ENCODE measurements around the gene PHTF1. TPM values are rescaled to one million over a fixed set of nuclear protein-coding genes. Genes with fewer than 3 reads are reported as not detected.

PHTF1 gene
- total RNA-seq, 1 donor from 2014 or later = 35.4 TPM

DNA sequence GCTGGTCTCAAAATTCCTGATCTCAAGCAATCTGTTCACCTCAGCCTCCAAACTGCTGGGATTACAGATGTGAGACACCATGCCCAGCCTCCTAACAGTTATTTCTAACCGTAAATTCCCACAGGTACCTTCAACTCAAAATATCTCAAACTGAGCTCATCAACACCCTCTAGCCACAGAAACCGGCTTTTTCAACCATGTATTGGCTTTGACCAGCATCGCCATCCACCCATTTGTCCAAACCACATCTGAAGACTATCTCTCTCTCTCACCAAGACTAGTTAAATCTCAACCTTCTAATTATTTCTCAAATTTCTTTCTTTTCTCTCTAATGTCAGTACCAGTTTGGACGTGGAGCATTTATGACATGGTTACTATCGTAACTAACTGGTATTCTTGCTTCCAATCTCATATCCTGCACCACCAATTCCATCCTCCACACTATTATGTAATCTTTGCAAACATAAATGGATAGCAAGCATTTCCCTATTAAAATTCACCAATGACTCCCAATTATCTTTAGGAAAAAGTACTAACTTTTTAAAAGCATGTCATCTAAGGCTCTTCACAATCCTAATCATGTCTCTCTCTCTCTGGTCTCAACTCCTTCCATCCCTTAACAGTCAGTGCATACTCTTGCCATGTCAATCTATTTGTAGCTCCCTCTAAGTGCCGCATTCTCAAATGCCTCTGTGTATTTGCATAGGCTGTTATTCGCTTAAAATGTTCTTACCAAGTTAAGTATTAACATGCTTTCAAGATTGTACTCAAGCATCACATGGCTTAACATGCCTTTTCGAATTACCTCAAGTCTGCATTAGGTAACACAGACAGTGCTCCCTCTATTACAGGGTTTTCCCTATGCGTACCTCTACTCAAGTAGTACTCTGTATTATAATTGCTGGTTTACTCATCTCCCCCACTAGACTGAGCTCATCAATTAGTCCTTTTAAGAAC, 34.9 kb upstream of the PHTF1 start:
- TF ChIP-seq, protein P1, sequence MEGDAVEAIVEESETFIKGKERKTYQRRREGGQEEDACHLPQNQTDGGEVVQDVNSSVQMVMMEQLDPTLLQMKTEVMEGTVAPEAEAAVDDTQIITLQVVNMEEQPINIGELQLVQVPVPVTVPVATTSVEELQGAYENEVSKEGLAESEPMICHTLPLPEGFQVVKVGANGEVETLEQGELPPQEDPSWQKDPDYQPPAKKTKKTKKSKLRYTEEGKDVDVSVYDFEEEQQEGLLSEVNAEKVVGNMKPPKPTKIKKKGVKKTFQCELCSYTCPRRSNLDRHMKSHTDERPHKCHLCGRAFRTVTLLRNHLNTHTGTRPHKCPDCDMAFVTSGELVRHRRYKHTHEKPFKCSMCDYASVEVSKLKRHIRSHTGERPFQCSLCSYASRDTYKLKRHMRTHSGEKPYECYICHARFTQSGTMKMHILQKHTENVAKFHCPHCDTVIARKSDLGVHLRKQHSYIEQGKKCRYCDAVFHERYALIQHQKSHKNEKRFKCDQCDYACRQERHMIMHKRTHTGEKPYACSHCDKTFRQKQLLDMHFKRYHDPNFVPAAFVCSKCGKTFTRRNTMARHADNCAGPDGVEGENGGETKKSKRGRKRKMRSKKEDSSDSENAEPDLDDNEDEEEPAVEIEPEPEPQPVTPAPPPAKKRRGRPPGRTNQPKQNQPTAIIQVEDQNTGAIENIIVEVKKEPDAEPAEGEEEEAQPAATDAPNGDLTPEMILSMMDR (IDR thresholded peaks at IDR 0.05; ENCODE audit: unreplicated experiment) = no peak
- Mint-ChIP-seq H3K9me3 (ENCODE audit: unreplicated experiment) (no peaks in the 10 kb centered on the region), H3K4me1 (ENCODE audit: unreplicated experiment) (peaks cover 17% of the 10 kb centered on the region), H3K27me3 (ENCODE audit: unreplicated experiment) (peaks cover 2% of the 10 kb centered on the region), H3K27ac (ENCODE audit: unreplicated experiment) (no peak overlapping the region), H3K36me3 (ENCODE audit: low read depth, unreplicated experiment) (peaks cover 4% of the 10 kb centered on the region), H3K4me3 (ENCODE audit: unreplicated experiment) (no peak overlapping the region)
- DNase-seq (ENCODE audit: low spot score) = no peak

DNA sequence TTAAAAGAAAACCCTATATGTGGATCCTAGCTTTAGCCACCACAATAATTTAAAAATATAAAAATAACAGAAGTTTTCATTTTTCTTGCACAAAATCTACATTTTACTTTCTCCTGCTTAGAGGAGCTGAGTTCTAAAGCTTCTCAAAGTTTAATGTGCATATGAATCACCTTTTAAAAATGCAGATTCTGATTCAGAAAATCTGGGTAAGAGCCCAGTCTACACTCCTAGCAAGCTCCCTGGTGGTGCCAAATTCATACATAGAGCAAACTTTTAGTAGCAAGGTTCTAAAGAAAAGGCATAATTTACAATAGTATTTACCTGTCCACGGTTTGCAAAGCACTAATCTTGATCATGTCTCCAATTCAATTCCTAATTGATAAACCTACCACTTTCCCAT, 33.7 kb upstream of the PHTF1 start:
- Mint-ChIP-seq H3K9me3 (ENCODE audit: unreplicated experiment) (no peaks in the 10 kb centered on the region), H3K4me3 (ENCODE audit: unreplicated experiment) (no peak overlapping the region)

DNA sequence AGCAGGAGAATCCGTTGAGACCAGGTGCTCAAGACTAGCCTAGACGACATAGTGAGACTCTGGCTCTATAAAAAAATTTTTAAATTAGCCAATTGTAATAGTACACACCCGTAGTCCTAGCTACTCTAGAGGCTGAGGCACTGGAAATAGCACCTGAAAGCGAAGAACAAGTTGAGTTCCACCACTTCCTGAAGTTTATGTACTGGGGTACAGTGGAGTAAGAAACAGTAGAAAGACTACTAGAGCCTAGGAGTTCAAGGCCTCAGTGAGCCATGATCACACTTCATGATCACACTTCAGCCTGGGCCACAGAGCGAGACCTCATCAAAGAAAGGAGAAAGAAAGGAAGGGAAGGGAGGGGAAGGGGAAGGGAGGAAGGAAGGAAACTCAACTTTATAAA, 33.2 kb upstream of the PHTF1 start:
- Mint-ChIP-seq H3K27ac (ENCODE audit: unreplicated experiment) (no peak overlapping the region), H3K27me3 (ENCODE audit: unreplicated experiment) (peaks cover 2% of the 10 kb centered on the region), H3K36me3 (ENCODE audit: low read depth, unreplicated experiment) (peaks cover 4% of the 10 kb centered on the region), H3K4me1 (ENCODE audit: unreplicated experiment) (peaks cover 24% of the 10 kb centered on the region), H3K4me3 (ENCODE audit: unreplicated experiment) (no peak overlapping the region), H3K9me3 (ENCODE audit: unreplicated experiment) (no peaks in the 10 kb centered on the region)
- TF ChIP-seq, protein P1 (IDR thresholded peaks at IDR 0.05; ENCODE audit: unreplicated experiment) = no peak
- DNase-seq (ENCODE audit: low spot score) = no peak

More for the DNA sequence above, 33.7 kb upstream of the PHTF1 start:
- TF ChIP-seq, protein P1 (IDR thresholded peaks at IDR 0.05; ENCODE audit: unreplicated experiment) = no peak
- H3K36me3 Mint-ChIP-seq (ENCODE audit: low read depth, unreplicated experiment) = peaks cover 4% of the 10 kb centered on the region
- DNase-seq (ENCODE audit: low spot score) = no peak
- peaks cover 2% of the 10 kb centered on the region for H3K27me3 Mint-ChIP-seq (ENCODE audit: unreplicated experiment)
- peaks cover 24% of the 10 kb centered on the region for H3K4me1 Mint-ChIP-seq (ENCODE audit: unreplicated experiment)
- H3K27ac Mint-ChIP-seq (ENCODE audit: unreplicated experiment) = no peak overlapping the region

DNA sequence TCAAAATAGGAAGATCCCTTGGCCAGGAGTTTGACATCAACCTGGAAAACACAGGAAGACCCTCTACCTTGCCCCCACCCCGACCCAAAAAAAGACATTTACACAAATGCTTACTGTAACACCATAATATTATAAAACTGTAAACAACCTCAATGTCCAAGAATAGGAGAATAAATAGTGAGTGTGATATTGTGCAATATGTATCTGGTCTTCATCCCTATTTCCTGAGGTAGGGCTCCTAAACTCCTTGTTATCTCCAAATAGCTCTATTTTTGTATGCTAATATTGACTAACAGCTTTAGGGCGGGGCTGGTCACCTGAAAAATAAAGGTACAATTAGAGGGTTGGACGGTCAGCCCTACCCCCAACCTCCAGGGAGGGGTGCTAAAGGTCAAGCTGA, 29.5 kb upstream of the PHTF1 start:
- TF ChIP-seq, protein P1 (IDR thresholded peaks at IDR 0.05; ENCODE audit: unreplicated experiment) = no peak
- H3K9me3 Mint-ChIP-seq (ENCODE audit: unreplicated experiment) = no peaks in the 10 kb centered on the region
- no peak overlapping the region for H3K27ac Mint-ChIP-seq (ENCODE audit: unreplicated experiment)
- H3K4me3 Mint-ChIP-seq (ENCODE audit: unreplicated experiment) = no peak overlapping the region
- no peaks in the 10 kb centered on the region for H3K36me3 Mint-ChIP-seq (ENCODE audit: low read depth, unreplicated experiment)
- no peak for DNase-seq (ENCODE audit: low spot score)
- peaks cover 3% of the 10 kb centered on the region for H3K27me3 Mint-ChIP-seq (ENCODE audit: unreplicated experiment)
- peaks cover 26% of the 10 kb centered on the region for H3K4me1 Mint-ChIP-seq (ENCODE audit: unreplicated experiment)

DNA sequence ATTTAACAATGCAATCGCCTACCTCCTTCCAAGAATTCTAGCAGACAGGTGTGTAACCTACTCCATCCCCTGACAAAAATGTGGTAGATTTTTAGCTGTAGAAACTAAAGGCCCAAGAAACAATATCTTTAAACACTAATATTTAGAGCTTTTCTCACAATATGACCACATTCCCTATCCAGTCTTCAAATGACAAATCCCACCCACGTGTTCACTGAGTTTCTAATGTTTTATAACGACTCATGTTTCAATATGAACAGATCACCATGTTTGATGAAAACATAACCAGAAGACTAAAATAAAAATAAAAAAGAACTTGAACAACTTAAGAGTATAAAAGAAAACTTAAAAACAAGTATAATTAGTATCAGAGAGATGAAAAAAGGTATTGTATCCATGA, 28.4 kb upstream of the PHTF1 start:
- peaks cover 3% of the 10 kb centered on the region for H3K27me3 Mint-ChIP-seq (ENCODE audit: unreplicated experiment)
- no peak overlapping the region for H3K4me3 Mint-ChIP-seq (ENCODE audit: unreplicated experiment)
- peaks cover 34% of the 10 kb centered on the region for H3K4me1 Mint-ChIP-seq (ENCODE audit: unreplicated experiment)
- no peak overlapping the region for H3K27ac Mint-ChIP-seq (ENCODE audit: unreplicated experiment)
- TF ChIP-seq, protein P1 (IDR thresholded peaks at IDR 0.05; ENCODE audit: unreplicated experiment) = no peak
- H3K36me3 Mint-ChIP-seq (ENCODE audit: low read depth, unreplicated experiment) = no peaks in the 10 kb centered on the region
- DNase-seq (ENCODE audit: low spot score) = no peak
- no peaks in the 10 kb centered on the region for H3K9me3 Mint-ChIP-seq (ENCODE audit: unreplicated experiment)
